ENCODE results near the gene LARP4.

The LARP4 gene

DNA sequence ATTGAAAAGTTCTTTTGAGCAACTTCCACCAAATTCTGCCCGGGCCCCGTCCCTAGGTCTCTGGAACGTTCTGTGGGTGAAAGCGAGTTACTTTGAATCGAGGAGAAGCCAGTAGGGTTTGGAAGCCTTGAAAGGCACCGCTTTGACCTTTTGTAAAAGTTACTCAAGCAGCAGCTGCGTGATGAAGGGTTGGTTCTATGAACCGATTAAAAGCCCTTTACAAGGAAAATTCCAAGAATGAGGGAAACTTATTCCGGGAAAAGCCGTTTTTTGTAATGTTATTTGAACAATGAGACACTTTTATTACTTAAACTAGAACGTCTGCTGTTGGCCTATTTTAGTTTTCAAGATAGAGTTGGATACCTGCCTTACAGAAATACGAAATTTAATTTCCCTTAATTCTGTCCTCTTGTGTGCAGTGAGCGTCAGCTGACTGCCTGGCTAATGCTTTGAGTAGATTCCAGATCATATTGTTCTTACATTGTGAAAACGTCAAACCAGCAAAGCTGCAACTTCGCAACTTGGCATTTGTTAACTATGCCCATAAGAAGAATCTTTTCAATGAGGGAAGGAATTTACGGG, 906 bp downstream of the LARP4 start:
- H3K4me3 ChIP-seq (ENCODE audit: low read depth, low read length) = peak overlapping the region; percentile 82
- peak; percentile 35 for DNase-seq (ENCODE audit: low read depth)
- TF ChIP-seq, protein P1, sequence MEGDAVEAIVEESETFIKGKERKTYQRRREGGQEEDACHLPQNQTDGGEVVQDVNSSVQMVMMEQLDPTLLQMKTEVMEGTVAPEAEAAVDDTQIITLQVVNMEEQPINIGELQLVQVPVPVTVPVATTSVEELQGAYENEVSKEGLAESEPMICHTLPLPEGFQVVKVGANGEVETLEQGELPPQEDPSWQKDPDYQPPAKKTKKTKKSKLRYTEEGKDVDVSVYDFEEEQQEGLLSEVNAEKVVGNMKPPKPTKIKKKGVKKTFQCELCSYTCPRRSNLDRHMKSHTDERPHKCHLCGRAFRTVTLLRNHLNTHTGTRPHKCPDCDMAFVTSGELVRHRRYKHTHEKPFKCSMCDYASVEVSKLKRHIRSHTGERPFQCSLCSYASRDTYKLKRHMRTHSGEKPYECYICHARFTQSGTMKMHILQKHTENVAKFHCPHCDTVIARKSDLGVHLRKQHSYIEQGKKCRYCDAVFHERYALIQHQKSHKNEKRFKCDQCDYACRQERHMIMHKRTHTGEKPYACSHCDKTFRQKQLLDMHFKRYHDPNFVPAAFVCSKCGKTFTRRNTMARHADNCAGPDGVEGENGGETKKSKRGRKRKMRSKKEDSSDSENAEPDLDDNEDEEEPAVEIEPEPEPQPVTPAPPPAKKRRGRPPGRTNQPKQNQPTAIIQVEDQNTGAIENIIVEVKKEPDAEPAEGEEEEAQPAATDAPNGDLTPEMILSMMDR (IDR thresholded peaks at IDR 0.05; ENCODE audit: control insufficient read depth, extremely low read depth, insufficient read depth) = no peak

DNA sequence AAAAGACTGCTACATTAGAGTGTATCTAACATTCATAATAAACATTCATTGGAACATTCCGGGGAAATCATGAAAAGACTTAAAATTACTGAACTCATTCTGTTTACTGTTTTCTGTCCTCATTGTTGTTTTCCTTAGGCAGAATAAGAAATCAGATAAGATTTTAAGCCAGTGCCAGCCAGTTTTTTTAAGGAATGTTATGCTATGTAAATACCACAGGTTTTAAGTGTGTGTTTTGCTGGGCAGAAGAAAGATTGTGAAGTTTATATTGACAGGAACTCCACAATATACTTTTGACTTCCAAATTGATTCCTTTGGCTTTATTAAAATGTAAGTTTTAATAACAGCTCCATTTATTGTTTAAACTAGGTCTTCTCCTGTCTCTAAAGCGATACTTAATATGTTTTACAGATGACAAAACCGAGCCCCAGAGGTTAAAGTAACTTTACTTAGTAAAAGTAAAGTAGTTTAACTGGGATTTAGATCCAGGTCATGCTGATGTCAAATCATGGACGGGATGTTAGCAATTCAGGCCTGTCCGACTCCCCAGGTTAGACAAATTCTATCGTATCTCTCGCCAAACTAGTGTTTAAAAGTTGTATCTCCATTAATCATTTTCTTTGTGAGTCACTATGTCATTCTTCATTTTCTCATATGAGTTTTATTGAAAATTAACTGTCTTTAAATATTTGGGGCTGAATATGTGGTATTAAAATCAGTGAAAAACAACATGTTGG, 1.7 kb downstream of the LARP4 start:
- DNase-seq (ENCODE audit: low read depth) = peak; percentile 52
- TF ChIP-seq, protein P1 (IDR thresholded peaks at IDR 0.05; ENCODE audit: control insufficient read depth, extremely low read depth, insufficient read depth) = no peak
- peak overlapping the region; percentile 82 for H3K4me3 ChIP-seq (ENCODE audit: low read depth, low read length)

DNA sequence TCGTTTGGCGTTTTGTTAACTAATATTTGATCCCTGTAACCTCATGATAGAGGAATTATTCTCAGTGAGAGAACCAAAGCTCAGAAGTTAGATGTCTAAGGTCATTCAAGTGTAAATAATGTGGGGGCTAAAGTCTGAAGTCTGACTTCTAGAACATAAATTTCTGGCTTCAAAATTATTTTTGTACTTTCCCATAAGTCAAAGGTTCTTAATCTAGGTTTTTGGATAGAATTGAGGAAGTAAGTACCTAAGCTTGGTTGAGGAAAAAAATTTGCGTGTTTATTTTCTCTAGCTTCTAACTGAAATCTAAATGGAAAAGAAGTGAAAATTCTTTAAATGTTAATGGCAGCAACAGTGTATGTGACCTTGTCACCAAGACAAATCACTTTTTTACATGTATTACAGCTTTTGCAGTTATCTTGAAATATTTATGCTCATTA, 2.3 kb downstream of the LARP4 start:
- TF ChIP-seq, protein P1 (IDR thresholded peaks at IDR 0.05; ENCODE audit: control insufficient read depth, extremely low read depth, insufficient read depth) = no peak
- no peak for DNase-seq (ENCODE audit: low read depth)
- H3K4me3 ChIP-seq (ENCODE audit: low read depth, low read length) = peak overlapping the region; percentile 82

DNA sequence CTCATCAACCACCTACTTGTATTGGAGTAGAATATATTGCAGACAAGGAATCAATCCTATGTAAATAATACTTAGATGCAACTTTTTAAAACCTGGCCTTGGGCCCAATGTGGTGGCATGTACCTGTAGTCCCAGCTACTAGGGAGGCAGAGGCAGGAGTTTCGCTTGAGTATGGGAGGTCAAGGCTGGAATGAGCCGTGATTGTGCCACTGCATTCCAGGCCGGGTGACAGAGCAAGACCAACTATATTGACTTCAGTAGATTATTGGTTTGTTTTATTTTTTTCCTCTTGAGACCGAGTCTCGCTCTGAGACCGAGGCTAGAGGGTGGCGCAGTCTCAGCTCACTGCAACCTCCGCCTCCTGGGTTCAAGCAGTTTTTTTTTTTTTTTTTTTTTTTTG, 3.6 kb downstream of the LARP4 start:
- no peak for DNase-seq (ENCODE audit: low read depth)
- TF ChIP-seq, protein P1 (IDR thresholded peaks at IDR 0.05; ENCODE audit: control insufficient read depth, extremely low read depth, insufficient read depth) = no peak
- H3K4me3 ChIP-seq (ENCODE audit: low read depth, low read length) = no peak overlapping the region

DNA sequence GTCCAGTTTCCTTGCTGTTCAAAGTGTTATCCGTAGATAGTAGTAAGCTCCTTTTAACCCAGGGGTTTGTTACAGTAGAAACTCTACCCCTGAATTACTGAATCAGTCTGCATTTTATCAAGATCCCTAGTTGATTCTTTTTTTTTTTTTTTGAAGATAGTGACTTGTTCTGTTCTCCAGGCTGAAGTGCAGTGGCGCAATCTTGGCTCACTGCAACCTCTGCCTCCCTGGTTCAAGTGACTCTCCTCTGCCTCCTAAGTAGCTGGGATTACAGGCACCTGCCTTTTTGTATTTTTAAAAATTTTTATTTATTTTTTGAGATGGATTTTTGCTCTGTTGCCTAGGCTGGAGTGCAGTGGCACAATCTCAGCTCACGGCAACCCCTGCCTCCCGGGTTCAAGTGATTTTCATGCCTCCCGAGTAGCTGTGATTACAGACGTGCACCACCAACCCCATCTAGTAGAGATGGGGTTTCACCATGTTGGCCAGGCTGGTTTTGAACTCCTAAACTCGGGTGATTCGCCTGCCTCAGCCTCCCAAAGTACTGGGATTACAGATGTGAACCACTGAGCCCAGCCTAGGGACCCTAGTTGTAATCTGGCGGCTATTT, 10.5 kb downstream of the LARP4 start:
- no peak overlapping the region for H3K4me3 ChIP-seq (ENCODE audit: low read depth, low read length)
- no peak for DNase-seq (ENCODE audit: low read depth)
- TF ChIP-seq, protein P1 (IDR thresholded peaks at IDR 0.05; ENCODE audit: control insufficient read depth, extremely low read depth, insufficient read depth) = no peak

DNA sequence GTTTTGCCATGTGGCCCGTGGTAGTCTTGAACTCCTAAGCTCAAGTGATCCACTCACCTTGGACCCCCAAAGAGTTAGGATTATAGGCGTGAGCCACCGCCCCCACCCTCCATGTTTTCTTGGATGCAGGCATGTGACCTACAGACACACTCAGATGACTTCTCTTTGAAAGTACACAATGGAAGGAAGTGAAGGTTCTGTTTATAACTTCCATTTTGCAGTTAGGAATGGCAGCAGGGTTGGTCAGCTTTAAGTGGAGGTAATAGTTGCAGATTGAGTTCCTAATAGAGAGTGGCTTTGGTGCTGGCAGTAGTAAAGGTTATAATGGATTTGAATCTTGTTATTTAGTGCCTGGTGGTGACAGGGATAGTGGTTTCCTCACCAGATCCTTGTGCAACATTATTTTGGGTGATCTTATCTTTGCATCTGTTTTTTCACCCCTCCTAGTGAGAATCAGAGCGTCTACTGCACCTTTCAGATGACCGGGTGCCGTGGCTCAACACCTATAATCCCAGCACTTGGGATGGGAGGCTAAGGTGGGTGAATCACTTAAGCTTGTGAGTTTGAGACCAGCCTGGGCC, 15.3 kb downstream of the LARP4 start:
- TF ChIP-seq, protein P1 (IDR thresholded peaks at IDR 0.05; ENCODE audit: control insufficient read depth, extremely low read depth, insufficient read depth) = no peak
- no peak overlapping the region for H3K4me3 ChIP-seq (ENCODE audit: low read depth, low read length)
- no peak for DNase-seq (ENCODE audit: low read depth)
